Activated T-cell treated with anti-CD3 and anti-CD28 coated beads for 4 hours (primary cell): ENCODE data around the gene PTX4.
"Not testable (repeated sequence)": the region's sequence is repeated elsewhere in the genome, so short reads cannot be mapped to it uniquely, and the experiment has no call there.

Experiments used
- DNase-seq: peaks from one replicate; pipeline ENCODE4 v3.0.0-alpha.2; 2020

PTX4 gene

GRCh38 chr16:1478937-1479336, 9.8 kb downstream of the PTX4 start:
- not testable (repeated sequence) for DNase-seq

GRCh38 chr16:1477033-1477432, 11.7 kb downstream of the PTX4 start:
- no peak for DNase-seq

GRCh38 chr16:1475552-1476114, 13.1 kb downstream of the PTX4 start:
- DNase-seq, result no peak

GRCh38 chr16:1474796-1475551, 13.8 kb downstream of the PTX4 start, which contains the start of gene CLCN7:
CLCN7 (minus strand) TSS chr16:1475028; CDS start chr16:1474974, 54 bp downstream.
- DNase-seq, result peak; percentile 81

- no peak for DNase-seq
Measured at GRCh38 chr16:1474082-1474795, 14.5 kb downstream of the PTX4 start.

- DNase-seq, result no peak
Measured at GRCh38 chr16:1472974-1473373, 15.8 kb downstream of the PTX4 start.

- DNase-seq, result no peak
Measured at GRCh38 chr16:1471569-1472194, 17.1 kb downstream of the PTX4 start.

GRCh38 chr16:1470481-1471251, 18.1 kb downstream of the PTX4 start:
- no peak for DNase-seq

GRCh38 chr16:1469693-1470201, 19.0 kb downstream of the PTX4 start:
- DNase-seq, result no peak

- DNase-seq, result not testable (repeated sequence)
Measured at GRCh38 chr16:1469141-1469540, 19.6 kb downstream of the PTX4 start.

GRCh38 chr16:1468426-1468810, 20.3 kb downstream of the PTX4 start:
- no peak for DNase-seq

GRCh38 chr16:1466968-1467521, 21.7 kb downstream of the PTX4 start:
- DNase-seq, result no peak

GRCh38 chr16:1466054-1466453, 22.7 kb downstream of the PTX4 start:
- DNase-seq, result no peak

GRCh38 chr16:1465567-1465915, 23.2 kb downstream of the PTX4 start:
- DNase-seq, result no peak

- DNase-seq, result no peak
Measured at GRCh38 chr16:1464894-1465566, 23.7 kb downstream of the PTX4 start.

GRCh38 chr16:1464196-1464893, 24.4 kb downstream of the PTX4 start:
- DNase-seq, result no peak

- no peak for DNase-seq
Measured at GRCh38 chr16:1461146-1461545, 27.6 kb downstream of the PTX4 start.

- DNase-seq, result no peak
Measured at GRCh38 chr16:1460602-1461138, 28.1 kb downstream of the PTX4 start.

GRCh38 chr16:1459967-1460366, 28.8 kb downstream of the PTX4 start:
- DNase-seq, result no peak

GRCh38 chr16:1458977-1459341, 29.8 kb downstream of the PTX4 start:
- no peak for DNase-seq
